HEK293 (cell line): ENCODE measurements around the gene IBA57.

Experiments
- ATF2 ChIP-seq: fragments of 450-650 bp; formaldehyde crosslinking; IDR thresholded peaks from 2 replicates; pipeline ENCODE4 v1.5.1; 2016; ENCODE audit warnings: missing biosample characterization, missing genetic modification characterization, low read depth
- HOXC10 ChIP-seq: sonication (generic); formaldehyde crosslinking; IDR thresholded peaks from 2 replicates; pipeline ENCODE4 v1.8.1; 2023; ENCODE audit warnings: mild to moderate bottlenecking, missing genetic modification reagents
- IKZF3 ChIP-seq: fragments of 450-650 bp; IDR thresholded peaks from 2 replicates; pipeline ENCODE4 v1.5.0; 2018; ENCODE audit warnings: missing biosample characterization, mild to moderate bottlenecking, missing genetic modification characterization, moderate library complexity
- REPIN1 ChIP-seq: fragments of 450-650 bp; formaldehyde crosslinking; IDR thresholded peaks from 2 replicates; pipeline ENCODE4 v1.5.1; 2017; ENCODE audit warnings: missing biosample characterization, missing genetic modification characterization, low read depth
- YY2 ChIP-seq: fragments of 450-650 bp; formaldehyde crosslinking; IDR thresholded peaks from 2 replicates; pipeline ENCODE4 v1.5.1; 2016; ENCODE audit warnings: missing biosample characterization, missing genetic modification characterization
- ZBTB11 ChIP-seq: fragments of 450-650 bp; formaldehyde crosslinking; conservative IDR thresholded peaks from 2 replicates; pipeline ENCODE4 v1.5.1; 2016; ENCODE audit warnings: low read depth, missing biosample characterization, missing genetic modification characterization
- ZFP3 ChIP-seq: fragments of 450-650 bp; formaldehyde crosslinking; IDR thresholded peaks from 2 replicates; pipeline ENCODE4 v1.5.1; 2016; ENCODE audit warnings: low read depth, missing biosample characterization, missing genetic modification characterization
- ZFP69B ChIP-seq: fragments of 450-650 bp; formaldehyde crosslinking; IDR thresholded peaks from 2 replicates; pipeline ENCODE4 v1.5.1; 2016; ENCODE audit warnings: missing biosample characterization, missing genetic modification characterization
- ZIC2 ChIP-seq: fragments of 450-650 bp; formaldehyde crosslinking; IDR thresholded peaks from 2 replicates; pipeline ENCODE4 v1.5.1; 2016; ENCODE audit warnings: missing biosample characterization, missing genetic modification characterization
- ZNF19 ChIP-seq: fragments of 450-650 bp; formaldehyde crosslinking; IDR thresholded peaks from 2 replicates; pipeline ENCODE4; 2016; ENCODE audit warnings: missing biosample characterization, missing genetic modification characterization, low read depth
- ZNF214 ChIP-seq: fragments of 450-650 bp; formaldehyde crosslinking; IDR thresholded peaks from 2 replicates; pipeline ENCODE4 v1.5.1; 2017; ENCODE audit warnings: missing biosample characterization, mild to moderate bottlenecking, missing genetic modification characterization, borderline replicate concordance
- ZNF266 ChIP-seq: fragments of 450-650 bp; formaldehyde crosslinking; IDR thresholded peaks from 2 replicates; pipeline ENCODE4 v1.5.1; 2016; ENCODE audit warnings: missing biosample characterization, missing genetic modification characterization, low read depth
- ZNF280D ChIP-seq: fragments of 450-650 bp; formaldehyde crosslinking; IDR thresholded peaks from 2 replicates; pipeline ENCODE4 v1.5.1; 2016; ENCODE audit warnings: missing biosample characterization, missing genetic modification characterization
- ZNF473 ChIP-seq: fragments of 450-650 bp; formaldehyde crosslinking; IDR thresholded peaks from 2 replicates; pipeline ENCODE4 v1.5.1; 2017; ENCODE audit warnings: missing biosample characterization, missing genetic modification characterization
- ZNF488 ChIP-seq: fragments of 450-650 bp; formaldehyde crosslinking; IDR thresholded peaks from 2 replicates; pipeline ENCODE4 v1.5.1; 2016; ENCODE audit warnings: missing biosample characterization, missing genetic modification characterization
- ZNF521 ChIP-seq: fragments of 450-650 bp; formaldehyde crosslinking; IDR thresholded peaks from 2 replicates; pipeline ENCODE4 v1.5.1; 2017; ENCODE audit warnings: missing biosample characterization, mild to moderate bottlenecking, missing genetic modification characterization
- ZNF544 ChIP-seq: fragments of 450-650 bp; formaldehyde crosslinking; IDR thresholded peaks from 2 replicates; pipeline ENCODE4 v1.5.0; 2017; ENCODE audit warnings: missing biosample characterization, missing genetic modification characterization
- ZNF571 ChIP-seq: fragments of 450-650 bp; formaldehyde crosslinking; IDR thresholded peaks from 2 replicates; pipeline ENCODE4 v1.5.0; 2017; ENCODE audit warnings: missing biosample characterization, missing genetic modification characterization
- ZNF624 ChIP-seq: fragments of 450-650 bp; formaldehyde crosslinking; IDR thresholded peaks from 2 replicates; pipeline ENCODE4 v1.5.1; 2017; ENCODE audit warnings: missing biosample characterization, missing genetic modification characterization
- ZNF626 ChIP-seq: fragments of 450-650 bp; sonication (Bioruptor Pico); formaldehyde crosslinking; IDR thresholded peaks from 2 replicates; pipeline ENCODE4 v1.5.1; 2018; ENCODE audit warnings: missing biosample characterization, missing genetic modification characterization, inconsistent platforms
- ZNF785 ChIP-seq: fragments of 450-650 bp; formaldehyde crosslinking; IDR thresholded peaks from 2 replicates; pipeline ENCODE4 v1.5.1; 2016; ENCODE audit warnings: missing biosample characterization, missing genetic modification characterization
- ZSCAN23 ChIP-seq: fragments of 450-650 bp; formaldehyde crosslinking; IDR thresholded peaks from 2 replicates; pipeline ENCODE4 v1.5.1; 2016; ENCODE audit warnings: missing biosample characterization, missing genetic modification characterization
- ZSCAN5A ChIP-seq: fragments of 450-650 bp; formaldehyde crosslinking; IDR thresholded peaks from 2 replicates; pipeline ENCODE4 v1.5.1; 2016; ENCODE audit warnings: missing biosample characterization, missing genetic modification characterization
- TF ChIP-seq, protein P1 (sequence below): fragments of 450-650 bp; formaldehyde crosslinking; conservative IDR thresholded peaks from 2 replicates; pipeline ENCODE4 v1.5.1; 2016; ENCODE audit warnings: low read depth, missing biosample characterization, missing genetic modification characterization

IBA57 gene

GRCh38 chr1:228118040-228118439 lies 47.6 kb upstream of the IBA57 start (continued):
- TF ChIP-seq ZBTB11 (tag by site-specific recombination) (no peak), ZFP3 (tag by site-specific recombination) (no peak), ZNF626 (peak; percentile 97), ZSCAN23 (tag by site-specific recombination) (no peak), HOXC10 (no peak), ZSCAN5A (no peak), ATF2 (no peak), ZNF521 (tag by site-specific recombination) (no peak), ZNF280D (peak; percentile 97), REPIN1 (no peak), ZNF488 (no peak), YY2 (tag by site-specific recombination) (no peak), IKZF3 (tag by site-specific recombination) (no peak), ZNF473 (tag by site-specific recombination) (no peak), ZFP69B (no peak), ZNF544 (tag by site-specific recombination) (no peak), ZNF785 (tag by site-specific recombination) (no peak), ZNF624 (no peak), ZNF266 (tag by site-specific recombination) (no peak), ZNF19 (tag by site-specific recombination) (no peak), ZNF571 (tag by site-specific recombination) (no peak), ZNF214 (peak; percentile 49; the same call in 1 of the 2 replicates), ZIC2 (tag by site-specific recombination) (no peak)
- TF ChIP-seq, protein P1, sequence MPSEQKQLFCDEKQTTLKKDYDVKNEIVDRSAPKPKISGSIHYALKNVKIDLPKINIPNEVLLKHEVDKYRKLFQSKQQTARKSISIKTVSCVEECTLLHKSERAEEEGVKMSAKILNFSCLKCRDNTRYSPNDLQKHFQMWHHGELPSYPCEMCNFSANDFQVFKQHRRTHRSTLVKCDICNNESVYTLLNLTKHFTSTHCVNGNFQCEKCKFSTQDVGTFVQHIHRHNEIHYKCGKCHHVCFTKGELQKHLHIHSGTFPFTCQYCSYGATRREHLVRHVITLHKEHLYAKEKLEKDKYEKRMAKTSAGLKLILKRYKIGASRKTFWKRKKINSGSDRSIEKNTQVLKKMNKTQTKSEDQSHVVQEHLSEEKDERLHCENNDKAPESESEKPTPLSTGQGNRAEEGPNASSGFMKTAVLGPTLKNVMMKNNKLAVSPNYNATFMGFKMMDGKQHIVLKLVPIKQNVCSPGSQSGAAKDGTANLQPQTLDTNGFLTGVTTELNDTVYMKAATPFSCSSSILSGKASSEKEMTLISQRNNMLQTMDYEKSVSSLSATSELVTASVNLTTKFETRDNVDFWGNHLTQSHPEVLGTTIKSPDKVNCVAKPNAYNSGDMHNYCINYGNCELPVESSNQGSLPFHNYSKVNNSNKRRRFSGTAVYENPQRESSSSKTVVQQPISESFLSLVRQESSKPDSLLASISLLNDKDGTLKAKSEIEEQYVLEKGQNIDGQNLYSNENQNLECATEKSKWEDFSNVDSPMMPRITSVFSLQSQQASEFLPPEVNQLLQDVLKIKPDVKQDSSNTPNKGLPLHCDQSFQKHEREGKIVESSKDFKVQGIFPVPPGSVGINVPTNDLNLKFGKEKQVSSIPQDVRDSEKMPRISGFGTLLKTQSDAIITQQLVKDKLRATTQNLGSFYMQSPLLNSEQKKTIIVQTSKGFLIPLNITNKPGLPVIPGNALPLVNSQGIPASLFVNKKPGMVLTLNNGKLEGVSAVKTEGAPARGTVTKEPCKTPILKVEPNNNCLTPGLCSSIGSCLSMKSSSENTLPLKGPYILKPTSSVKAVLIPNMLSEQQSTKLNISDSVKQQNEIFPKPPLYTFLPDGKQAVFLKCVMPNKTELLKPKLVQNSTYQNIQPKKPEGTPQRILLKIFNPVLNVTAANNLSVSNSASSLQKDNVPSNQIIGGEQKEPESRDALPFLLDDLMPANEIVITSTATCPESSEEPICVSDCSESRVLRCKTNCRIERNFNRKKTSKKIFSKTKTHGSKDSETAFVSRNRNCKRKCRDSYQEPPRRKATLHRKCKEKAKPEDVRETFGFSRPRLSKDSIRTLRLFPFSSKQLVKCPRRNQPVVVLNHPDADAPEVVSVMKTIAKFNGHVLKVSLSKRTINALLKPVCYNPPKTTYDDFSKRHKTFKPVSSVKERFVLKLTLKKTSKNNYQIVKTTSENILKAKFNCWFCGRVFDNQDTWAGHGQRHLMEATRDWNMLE (tag by site-specific recombination): peak; percentile 73
